Activated CD8-positive, alpha-beta memory T cell treated with anti-CD3 and anti-CD28 coated beads for 4 hours (primary cell): ENCODE data around the gene GAK.
"Not testable (repeated sequence)": the region's sequence is repeated elsewhere in the genome, so short reads cannot be mapped to it uniquely, and the experiment has no call there.

Source experiments
- DNase-seq, 2 donors: peaks; one replicate each; pipeline ENCODE4 v3.0.0-alpha.2; 2020; ENCODE audit warnings: low read depth in 2 of 2

The GAK gene

DNA sequence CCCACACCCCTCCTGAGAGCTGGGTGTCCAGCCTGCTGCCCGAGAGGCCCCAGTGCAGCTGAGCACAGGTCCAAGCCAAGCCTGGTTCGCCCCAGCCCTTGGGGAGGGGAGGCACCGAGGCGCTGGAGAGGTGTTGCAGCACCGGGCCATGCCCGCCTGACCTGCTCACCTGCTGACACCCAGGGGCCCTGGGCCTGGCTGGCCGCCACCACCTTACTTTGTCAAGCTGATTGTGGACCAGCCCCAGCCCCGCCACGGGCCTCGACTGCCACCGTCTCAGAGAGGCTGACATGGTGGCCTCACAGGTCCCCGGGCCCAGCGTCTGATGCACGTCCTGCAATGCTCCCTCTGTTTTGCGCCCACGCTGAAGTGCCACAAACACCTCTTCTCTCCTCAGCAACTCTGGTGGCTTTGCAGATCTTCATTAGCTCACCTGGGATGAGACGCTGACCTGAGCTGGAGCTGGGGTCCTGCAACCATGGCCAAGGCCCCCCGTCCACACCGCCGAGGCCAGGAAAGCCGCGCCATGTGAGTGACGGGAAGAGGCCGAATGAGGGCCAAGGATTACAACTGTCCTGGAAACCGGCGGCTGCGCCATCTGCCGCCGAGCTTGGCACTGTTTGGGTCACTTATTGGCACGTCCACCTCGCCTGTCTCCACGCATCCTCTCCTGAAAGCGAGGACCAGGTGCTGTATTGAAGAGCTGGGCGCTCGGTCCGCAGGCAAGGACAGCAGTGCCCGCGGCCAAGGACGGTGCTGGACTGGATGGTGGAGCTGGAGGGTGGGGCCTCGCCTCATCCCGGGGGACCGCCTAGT is 113.8 kb downstream of the GAK start:
- no peak for DNase-seq

DNA sequence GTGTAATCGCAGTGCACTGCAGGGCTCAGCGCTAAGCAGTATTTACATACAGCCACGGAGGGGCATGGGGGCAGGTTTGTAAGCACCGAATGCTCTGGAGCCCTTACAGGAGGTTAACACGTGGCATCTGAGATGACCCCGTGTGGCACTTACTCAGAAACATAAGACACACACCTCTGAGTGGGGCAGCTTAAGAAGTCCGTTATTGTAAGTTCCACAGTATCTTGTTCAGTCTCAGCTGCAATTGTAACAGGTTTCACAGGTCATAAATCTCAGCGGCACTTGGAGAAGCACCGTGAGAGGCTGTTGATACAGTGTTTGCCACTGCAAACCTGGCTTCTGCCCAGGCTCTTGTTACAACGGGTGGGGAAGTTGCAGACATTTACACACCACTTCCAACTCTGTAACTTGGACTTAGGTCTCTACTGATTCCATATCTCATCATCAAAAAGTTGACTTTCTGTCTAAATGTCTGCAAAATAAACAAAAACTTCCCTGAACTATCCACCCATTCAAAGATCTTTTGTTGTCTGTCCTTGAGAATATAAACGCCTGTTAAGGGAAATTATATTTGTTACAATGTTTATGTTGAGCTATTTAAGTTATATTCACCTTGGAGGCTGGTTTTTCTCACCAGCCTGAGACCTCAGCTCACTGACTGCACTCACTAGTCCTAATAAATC is 116.5 kb downstream of the GAK start:
- no peak for DNase-seq

DNA sequence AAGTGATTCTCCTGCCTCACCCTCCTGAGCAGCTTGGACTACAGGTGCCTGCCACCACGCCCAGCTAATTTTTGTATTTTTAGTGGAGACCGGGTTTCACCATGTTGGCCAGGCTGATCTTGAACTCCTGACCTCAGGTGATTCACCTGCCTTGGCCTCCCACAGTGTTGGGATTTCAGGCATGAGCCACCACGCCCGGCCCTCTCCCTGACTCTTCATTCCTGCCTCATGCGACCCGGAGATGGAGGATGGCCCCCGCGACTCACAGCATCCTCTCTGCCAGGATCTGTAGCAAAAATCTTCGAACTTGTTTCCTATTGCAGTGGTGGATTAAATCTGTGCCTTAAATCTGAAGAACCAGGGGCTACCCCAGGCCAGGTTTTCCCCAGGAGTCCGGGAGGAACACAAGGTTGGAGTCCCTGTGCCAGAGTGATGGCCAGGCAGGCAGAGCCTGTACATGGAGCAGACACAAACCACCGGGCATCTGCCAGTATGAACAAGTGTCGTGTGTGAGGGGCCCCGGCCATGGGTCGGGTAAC is 117.7 kb downstream of the GAK start:
- DNase-seq = no peak

DNA sequence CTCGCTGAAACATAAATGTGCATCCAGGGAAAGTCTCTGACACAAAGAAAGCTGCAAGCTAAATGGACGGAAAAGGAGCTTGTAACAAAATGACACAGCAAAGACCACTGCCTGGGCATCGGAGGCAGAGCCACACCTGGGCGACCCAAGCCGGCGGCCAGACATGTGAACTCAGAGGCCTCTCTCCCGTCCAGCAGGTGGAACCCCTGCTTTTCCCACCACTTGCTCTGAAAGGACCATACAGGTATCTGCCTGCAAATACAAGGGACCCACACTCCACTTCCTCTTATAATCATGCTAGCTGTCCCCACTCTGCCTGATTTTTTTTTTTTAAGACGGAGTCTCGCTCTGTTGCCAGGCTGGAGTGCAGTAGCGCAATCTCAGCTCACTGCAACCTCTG is 118.2 kb downstream of the GAK start:
- no peak for DNase-seq

DNA sequence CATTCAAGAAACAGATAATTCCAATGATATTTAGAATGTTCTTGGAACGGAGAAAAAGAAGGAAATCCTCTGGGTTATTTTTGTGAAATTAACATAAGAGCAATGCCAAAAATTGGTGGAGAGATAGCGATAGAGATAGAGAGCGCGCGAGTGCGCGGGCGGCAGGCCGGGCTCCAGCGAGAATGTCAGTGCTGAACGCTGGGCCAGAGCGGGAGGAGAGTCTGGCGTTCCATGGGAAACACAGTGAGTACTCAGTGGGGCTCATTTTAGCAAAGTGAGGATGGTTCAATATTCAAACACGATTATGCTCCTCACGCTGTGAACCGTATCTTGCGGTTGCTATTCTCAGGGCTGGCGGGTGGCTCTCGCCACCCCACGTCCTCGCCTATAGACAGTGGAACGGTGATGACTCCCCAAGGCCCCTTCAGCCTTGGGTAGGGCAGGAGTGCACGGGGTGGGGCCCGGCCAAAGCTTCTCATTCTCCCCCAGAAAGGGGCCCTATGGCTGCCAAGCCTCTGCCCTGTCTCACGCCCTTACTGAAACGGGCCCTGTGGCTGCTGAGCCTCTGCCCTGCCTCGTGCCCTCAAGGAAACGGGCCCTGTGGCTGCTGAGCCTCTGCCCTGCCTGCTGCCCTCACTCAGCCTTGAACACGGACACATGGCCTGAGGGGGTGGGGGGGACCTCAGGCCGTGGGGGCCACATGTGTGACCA is 123.1 kb downstream of the GAK start:
- no peak for DNase-seq

DNA sequence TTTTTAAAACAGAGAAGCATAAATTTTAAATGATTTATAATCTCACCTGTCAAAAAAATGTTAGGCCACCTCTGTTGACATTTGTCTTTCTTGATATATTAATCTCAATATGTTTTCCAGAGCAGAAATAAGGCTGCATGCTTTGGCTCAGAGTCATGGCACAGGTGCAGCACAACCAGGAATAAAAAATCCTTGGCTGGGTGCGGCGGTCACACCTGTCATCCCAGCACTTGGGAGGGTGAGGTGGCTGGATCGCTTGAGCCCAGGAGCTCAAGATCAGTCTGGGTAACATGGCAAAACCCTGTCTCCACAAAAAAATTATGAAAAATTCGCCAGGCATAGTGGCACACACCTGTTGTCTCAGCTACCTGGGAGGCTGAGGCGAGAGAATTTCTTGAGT is 124.3 kb downstream of the GAK start:
- DNase-seq = no peak

DNA sequence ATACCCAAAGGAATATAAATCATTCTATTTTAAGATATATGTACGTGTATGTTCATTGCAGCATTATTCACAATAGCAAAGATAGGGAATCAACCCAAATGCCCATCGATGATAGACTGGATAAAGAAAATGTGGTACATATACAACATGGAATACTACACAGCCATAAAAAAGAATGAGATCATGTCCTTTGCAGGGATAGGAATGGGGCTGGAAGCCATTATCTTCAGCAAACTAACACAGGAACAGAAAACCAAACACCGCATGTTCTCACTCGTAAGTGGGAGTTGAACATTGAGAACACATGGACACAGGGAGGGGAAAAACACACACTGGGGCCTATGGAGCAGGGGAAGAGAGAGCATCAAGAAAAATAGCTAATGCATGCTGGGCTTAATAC is 125.1 kb downstream of the GAK start:
- DNase-seq = not testable (repeated sequence)

DNA sequence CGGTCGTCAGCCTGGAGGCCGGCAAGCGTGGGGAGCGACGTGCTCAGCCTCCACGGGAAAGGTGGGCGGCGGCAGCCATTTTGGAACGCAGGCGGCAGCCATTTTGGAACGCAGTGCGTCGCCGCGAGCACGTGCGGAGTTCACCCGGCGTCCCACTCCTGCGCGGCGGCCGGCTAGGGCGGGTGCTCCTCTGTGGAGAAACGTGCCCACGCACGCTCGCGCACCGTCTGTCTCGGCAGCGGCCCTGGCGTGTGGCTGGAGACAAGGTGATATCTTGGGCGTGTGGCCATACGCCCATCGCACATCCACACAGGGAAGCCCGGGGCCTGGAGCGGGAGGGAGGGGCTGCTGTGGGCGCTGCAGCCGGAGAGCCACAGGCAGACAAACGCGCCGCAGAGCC is 127.3 kb downstream of the GAK start:
- no peak for DNase-seq

DNA sequence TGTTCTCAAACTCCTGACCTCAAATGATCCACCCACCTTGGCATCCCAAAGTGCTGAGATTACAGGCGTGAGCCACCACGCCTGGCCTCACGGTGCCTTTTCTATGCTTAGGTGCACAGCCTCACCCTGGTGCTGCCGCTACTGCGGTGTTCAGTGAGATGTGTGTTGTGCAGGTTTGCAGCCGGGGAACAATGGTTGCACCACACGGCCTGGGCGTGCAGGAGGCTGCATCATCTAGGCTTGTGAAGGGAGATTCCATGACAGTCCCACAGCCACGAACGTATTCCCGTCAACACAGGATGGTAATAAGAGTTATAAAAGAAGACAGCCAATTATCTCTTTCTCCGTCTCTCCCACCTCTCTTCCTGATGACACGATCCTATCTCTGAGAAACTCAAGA is 128.2 kb downstream of the GAK start:
- DNase-seq = no peak

DNA sequence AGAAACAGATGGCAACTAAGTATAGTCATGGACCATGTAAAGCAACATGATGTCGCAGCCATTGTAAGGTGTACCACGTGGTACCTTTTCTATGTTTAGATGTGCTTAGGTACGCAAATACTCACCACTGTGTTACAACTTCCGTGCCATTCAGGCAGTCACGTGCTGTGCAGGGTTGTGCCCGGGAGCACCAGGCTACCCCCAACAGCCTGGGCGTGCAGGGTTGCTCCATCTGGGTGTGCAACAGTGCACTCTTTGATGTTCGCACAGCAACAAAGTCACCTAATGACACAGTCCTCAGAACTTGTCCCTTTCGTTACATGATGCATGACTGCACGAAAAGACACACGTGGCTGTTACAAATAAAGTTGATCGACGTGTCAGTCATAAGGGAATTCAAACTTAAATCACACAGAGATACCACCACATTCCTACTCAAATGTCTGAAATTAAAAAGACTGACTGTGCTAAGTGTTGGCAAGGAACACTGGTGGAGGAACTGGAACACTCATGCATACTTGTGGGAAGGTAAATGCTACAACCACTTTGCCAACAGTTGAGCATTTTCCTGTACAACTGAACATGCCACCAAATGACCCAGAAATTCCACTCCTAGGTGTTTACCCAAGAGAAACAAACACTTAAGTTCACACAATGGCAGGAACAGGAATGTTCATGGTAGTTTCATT is 130.5 kb downstream of the GAK start:
- DNase-seq = no peak
